ENCODE data around the gene RPRD1B.

Gene RPRD1B

GRCh38 chr20:38034108-38034649 is 633 bp downstream of the RPRD1B start:
- DNase-seq (ENCODE audit: insufficient read length, low spot score) (no peak), FAIRE-seq (no peak)
- TF ChIP-seq POU2F2 (IDR thresholded peaks at IDR 0.05; ENCODE audit: low read depth, low read length) = no peak
- no peak for TF ChIP-seq POLR2AphosphoS5 (IDR thresholded peaks at IDR 0.05; ENCODE audit: low read depth, low read length)
- TF ChIP-seq TAF1 (IDR thresholded peaks at IDR 0.05; ENCODE audit: low read depth, low read length) = no peak
- no peak for TF ChIP-seq SPI1 (IDR thresholded peaks at IDR 0.05; ENCODE audit: low read depth, low read length)
- TF ChIP-seq PAX5 (IDR thresholded peaks at IDR 0.05; ENCODE audit: insufficient read depth, low read length, severe bottlenecking) = no peak
- no peak for TF ChIP-seq POLR2A (IDR thresholded peaks at IDR 0.05; ENCODE audit: low read depth, low read length)

GRCh38 chr20:38034961-38035360 is 1.4 kb downstream of the RPRD1B start:
- DNase-seq (ENCODE audit: insufficient read length, low spot score) = no peak
- no peak for FAIRE-seq

GRCh38 chr20:38036366-38036765 is 2.8 kb downstream of the RPRD1B start:
- DNase-seq (ENCODE audit: insufficient read length, low spot score) (no peak), FAIRE-seq (no peak)
- TF ChIP-seq POLR2A (IDR thresholded peaks at IDR 0.05; ENCODE audit: low read depth, low read length) = no peak
- TF ChIP-seq TAF1 (IDR thresholded peaks at IDR 0.05; ENCODE audit: low read depth, low read length) = no peak
- TF ChIP-seq PAX5 (IDR thresholded peaks at IDR 0.05; ENCODE audit: insufficient read depth, low read length, severe bottlenecking) = no peak
- TF ChIP-seq POU2F2 (IDR thresholded peaks at IDR 0.05; ENCODE audit: low read depth, low read length) = no peak
- TF ChIP-seq POLR2AphosphoS5 (IDR thresholded peaks at IDR 0.05; ENCODE audit: low read depth, low read length) = no peak
- no peak for TF ChIP-seq SPI1 (IDR thresholded peaks at IDR 0.05; ENCODE audit: low read depth, low read length)

More at GRCh38 chr20:38034961-38035360, 1.4 kb downstream of the RPRD1B start:
- TF ChIP-seq TAF1 (IDR thresholded peaks at IDR 0.05; ENCODE audit: low read depth, low read length) = no peak
- no peak for TF ChIP-seq PAX5 (IDR thresholded peaks at IDR 0.05; ENCODE audit: insufficient read depth, low read length, severe bottlenecking)
- no peak for TF ChIP-seq SPI1 (IDR thresholded peaks at IDR 0.05; ENCODE audit: low read depth, low read length)
- no peak for TF ChIP-seq POLR2AphosphoS5 (IDR thresholded peaks at IDR 0.05; ENCODE audit: low read depth, low read length)
- TF ChIP-seq POU2F2 (IDR thresholded peaks at IDR 0.05; ENCODE audit: low read depth, low read length) = no peak
- no peak for TF ChIP-seq POLR2A (IDR thresholded peaks at IDR 0.05; ENCODE audit: low read depth, low read length)

- no peak for TF ChIP-seq POLR2A (IDR thresholded peaks at IDR 0.05; ENCODE audit: low read depth, low read length)
- no peak for DNase-seq (ENCODE audit: insufficient read length, low spot score)
Observed at GRCh38 chr20:38040276-38040675, 6.7 kb downstream of the RPRD1B start.

GRCh38 chr20:38043512-38044300 is 10.2 kb downstream of the RPRD1B start:
- no peak for DNase-seq (ENCODE audit: insufficient read length, low spot score)
- no peak for TF ChIP-seq POU2F2 (IDR thresholded peaks at IDR 0.05; ENCODE audit: low read depth, low read length)
- no peak for FAIRE-seq

More at GRCh38 chr20:38040276-38040675, 6.7 kb downstream of the RPRD1B start:
- FAIRE-seq = no peak

- no peak for DNase-seq (ENCODE audit: insufficient read length, low spot score)
- FAIRE-seq = no peak
- TF ChIP-seq POU2F2 (IDR thresholded peaks at IDR 0.05; ENCODE audit: low read depth, low read length) = no peak
Observed at GRCh38 chr20:38044685-38045084, 11.1 kb downstream of the RPRD1B start.

GRCh38 chr20:38046572-38046971 is 13.0 kb downstream of the RPRD1B start:
- no peak for TF ChIP-seq TAF1 (IDR thresholded peaks at IDR 0.05; ENCODE audit: low read depth, low read length)
- no peak for TF ChIP-seq POU2F2 (IDR thresholded peaks at IDR 0.05; ENCODE audit: low read depth, low read length)
- TF ChIP-seq SPI1 (IDR thresholded peaks at IDR 0.05; ENCODE audit: low read depth, low read length) = no peak
- TF ChIP-seq POLR2AphosphoS5 (IDR thresholded peaks at IDR 0.05; ENCODE audit: low read depth, low read length) = no peak
- no peak for TF ChIP-seq PAX5 (IDR thresholded peaks at IDR 0.05; ENCODE audit: insufficient read depth, low read length, severe bottlenecking)
- no peak for TF ChIP-seq POLR2A (IDR thresholded peaks at IDR 0.05; ENCODE audit: low read depth, low read length)
- FAIRE-seq (no peak), DNase-seq (ENCODE audit: insufficient read length, low spot score) (no peak)

- no peak for DNase-seq (ENCODE audit: insufficient read length, low spot score)
- TF ChIP-seq PAX5 (IDR thresholded peaks at IDR 0.05; ENCODE audit: insufficient read depth, low read length, severe bottlenecking) = no peak
- no peak for TF ChIP-seq POU2F2 (IDR thresholded peaks at IDR 0.05; ENCODE audit: low read depth, low read length)
- no peak for TF ChIP-seq SPI1 (IDR thresholded peaks at IDR 0.05; ENCODE audit: low read depth, low read length)
- no peak for TF ChIP-seq TAF1 (IDR thresholded peaks at IDR 0.05; ENCODE audit: low read depth, low read length)
- no peak for TF ChIP-seq POLR2A (IDR thresholded peaks at IDR 0.05; ENCODE audit: low read depth, low read length)
- no peak for TF ChIP-seq POLR2AphosphoS5 (IDR thresholded peaks at IDR 0.05; ENCODE audit: low read depth, low read length)
- FAIRE-seq = peak; percentile 47
Observed at GRCh38 chr20:38049800-38050199, 16.3 kb downstream of the RPRD1B start.

GRCh38 chr20:38050686-38051085 is 17.1 kb downstream of the RPRD1B start:
- DNase-seq (ENCODE audit: insufficient read length, low spot score) (no peak), FAIRE-seq (no peak)
- no peak for TF ChIP-seq PAX5 (IDR thresholded peaks at IDR 0.05; ENCODE audit: insufficient read depth, low read length, severe bottlenecking)
- no peak for TF ChIP-seq SPI1 (IDR thresholded peaks at IDR 0.05; ENCODE audit: low read depth, low read length)
- TF ChIP-seq TAF1 (IDR thresholded peaks at IDR 0.05; ENCODE audit: low read depth, low read length) = no peak
- no peak for TF ChIP-seq POU2F2 (IDR thresholded peaks at IDR 0.05; ENCODE audit: low read depth, low read length)
- no peak for TF ChIP-seq POLR2AphosphoS5 (IDR thresholded peaks at IDR 0.05; ENCODE audit: low read depth, low read length)
- TF ChIP-seq POLR2A (IDR thresholded peaks at IDR 0.05; ENCODE audit: low read depth, low read length) = no peak

- no peak for TF ChIP-seq SPI1 (IDR thresholded peaks at IDR 0.05; ENCODE audit: low read depth, low read length)
- no peak for TF ChIP-seq POLR2A (IDR thresholded peaks at IDR 0.05; ENCODE audit: low read depth, low read length)
- no peak for TF ChIP-seq POLR2AphosphoS5 (IDR thresholded peaks at IDR 0.05; ENCODE audit: low read depth, low read length)
- no peak for TF ChIP-seq POU2F2 (IDR thresholded peaks at IDR 0.05; ENCODE audit: low read depth, low read length)
- TF ChIP-seq TAF1 (IDR thresholded peaks at IDR 0.05; ENCODE audit: low read depth, low read length) = no peak
- TF ChIP-seq PAX5 (IDR thresholded peaks at IDR 0.05; ENCODE audit: insufficient read depth, low read length, severe bottlenecking) = no peak
- DNase-seq (ENCODE audit: insufficient read length, low spot score) (no peak), FAIRE-seq (no peak)
Observed at GRCh38 chr20:38052870-38053269, 19.3 kb downstream of the RPRD1B start.
